H9 (cell line): ENCODE results near the gene RAB6A. TPM values are rescaled to one million over a fixed set of nuclear protein-coding genes. Genes with fewer than 3 reads are reported as not detected.

Experiments used
- DNase-seq: peaks from one replicate; pipeline ENCODE4 v3.0.0-alpha.2; 2017
- H2AFZ ChIP-seq: one replicate; pipeline ENCODE4 v1.6.1; 2013; ENCODE audit warnings: mild to moderate bottlenecking, low read length, control low read depth, moderate library complexity
- H2AK5ac ChIP-seq: 2 replicates; pipeline ENCODE4 v1.6.1; 2013; ENCODE audit warnings: low read length, control low read depth, mixed read lengths; ENCODE audit not compliant: insufficient read length
- H2BK120ac ChIP-seq: one replicate; pipeline ENCODE4 v1.6.1; 2013; ENCODE audit warnings: low read depth, mild to moderate bottlenecking, low read length, control low read depth, inconsistent platforms; ENCODE audit not compliant: poor library complexity, severe bottlenecking
- H2BK12ac ChIP-seq: 2 replicates; pipeline ENCODE4 v1.6.1; 2013; ENCODE audit warnings: low read length, control low read depth, mixed read lengths, low read depth; ENCODE audit not compliant: insufficient read length
- H2BK15ac ChIP-seq: 2 replicates; pipeline ENCODE4 v1.6.1; 2013; ENCODE audit warnings: low read depth, low read length, control low read depth
- H2BK20ac ChIP-seq: one replicate; pipeline ENCODE4 v1.6.1; 2013; ENCODE audit warnings: low read depth, mild to moderate bottlenecking, low read length, control low read depth, inconsistent platforms; ENCODE audit not compliant: poor library complexity, severe bottlenecking
- H2BK5ac ChIP-seq: 2 replicates; pipeline ENCODE4 v1.6.1; 2013; ENCODE audit warnings: low read length, control low read depth, mixed read lengths; ENCODE audit not compliant: insufficient read length
- H3K14ac ChIP-seq: 2 replicates; pipeline ENCODE4 v1.6.1; 2013; ENCODE audit warnings: low read length, control low read depth; ENCODE audit not compliant: insufficient read depth
- H3K18ac ChIP-seq: 2 replicates; pipeline ENCODE4 v1.6.1; 2013; ENCODE audit warnings: low read depth, mild to moderate bottlenecking, mixed read lengths, low read length, control low read depth; ENCODE audit not compliant: insufficient read length
- H3K23ac ChIP-seq: 2 replicates; pipeline ENCODE4 v1.6.1; 2013; ENCODE audit warnings: low read length, control low read depth, mixed read lengths, low read depth; ENCODE audit not compliant: insufficient read length
- H3K23me2 ChIP-seq: 2 replicates; pipeline ENCODE4 v1.6.1; 2013; ENCODE audit warnings: low read depth, mild to moderate bottlenecking, mixed read lengths, low read length, control low read depth; ENCODE audit not compliant: insufficient read length, poor library complexity, severe bottlenecking
- H3K27ac ChIP-seq: 2 replicates; pipeline ENCODE4 v1.5.1; 2013; ENCODE audit warnings: low read length, control low read depth, mixed read lengths, low read depth; ENCODE audit not compliant: insufficient read length
- H3K27me3 ChIP-seq: 2 replicates; pipeline ENCODE4 v1.6.1; 2013; ENCODE audit warnings: low read length, control low read depth, inconsistent platforms; ENCODE audit not compliant: insufficient read depth
- H3K4ac ChIP-seq: 2 replicates; pipeline ENCODE4 v1.6.1; 2013; ENCODE audit warnings: low read depth, mild to moderate bottlenecking, control low read depth, inconsistent platforms, low read length, moderate library complexity
- H3K4me1 ChIP-seq: 2 replicates; pipeline ENCODE4 v1.6.1; 2013; ENCODE audit warnings: low read length, control low read depth, inconsistent platforms; ENCODE audit not compliant: insufficient read depth
- H3K4me2 ChIP-seq: 2 replicates; pipeline ENCODE4 v1.6.1; 2013; ENCODE audit warnings: low read length, control low read depth, mixed read lengths; ENCODE audit not compliant: insufficient read length, insufficient read depth
- H3K56ac ChIP-seq: 2 replicates; pipeline ENCODE4 v1.6.1; 2013; ENCODE audit warnings: low read depth, mild to moderate bottlenecking, mixed read lengths, low read length, control low read depth; ENCODE audit not compliant: insufficient read length
- H3K79me1 ChIP-seq: 2 replicates; pipeline ENCODE4 v1.6.1; 2013; ENCODE audit warnings: low read depth, mild to moderate bottlenecking, moderate library complexity, low read length, control low read depth, inconsistent platforms; ENCODE audit not compliant: insufficient read depth, poor library complexity, severe bottlenecking
- H3K79me2 ChIP-seq: 2 replicates; pipeline ENCODE4 v1.6.1; 2013; ENCODE audit warnings: low read length, control low read depth, inconsistent platforms; ENCODE audit not compliant: insufficient read depth
- H3K9ac ChIP-seq: 2 replicates; pipeline ENCODE4 v1.6.1; 2013; ENCODE audit warnings: low read length, control low read depth, mixed read lengths; ENCODE audit not compliant: insufficient read length; ENCODE audit errors: extremely low read depth
- H3K9me3 ChIP-seq: one replicate; pipeline ENCODE4 v1.6.1; 2013; ENCODE audit warnings: low read depth, low read length, inconsistent platforms; ENCODE audit not compliant: control insufficient read depth
- H3T11ph ChIP-seq: one replicate; pipeline ENCODE4 v1.6.1; 2013; ENCODE audit warnings: mild to moderate bottlenecking, low read length, control low read depth, inconsistent platforms
- H4K20me1 ChIP-seq: one replicate; pipeline ENCODE4 v1.6.1; 2013; ENCODE audit not compliant: control insufficient read depth, insufficient read length, insufficient read depth
- H4K5ac ChIP-seq: 2 replicates; pipeline ENCODE4 v1.6.1; 2013; ENCODE audit warnings: low read depth, mild to moderate bottlenecking, mixed read lengths, low read length, control low read depth; ENCODE audit not compliant: insufficient read length
- H4K8ac ChIP-seq: replicated peaks from 2 replicates; pipeline ENCODE4 v1.6.1; 2013; ENCODE audit warnings: low read length, control low read depth, mixed read lengths, low read depth; ENCODE audit not compliant: insufficient read length
- H4K91ac ChIP-seq: 2 replicates; pipeline ENCODE4 v1.6.1; 2013; ENCODE audit warnings: low read depth, mild to moderate bottlenecking, moderate library complexity, mixed read lengths, low read length, control low read depth; ENCODE audit not compliant: insufficient read length
- H3K27ac Mint-ChIP-seq, 3 experiments: 2 replicates in 2 of 3; 3 replicates in 1 of 3; pipeline ENCODE4 v1.8.0; 2020 to 2021; ENCODE audit warnings: mixed read lengths in 3 of 3, mild to moderate bottlenecking in 1 of 3, moderate library complexity in 1 of 3
- H3K27me3 Mint-ChIP-seq: 2 replicates; pipeline ENCODE4 v1.8.0; 2021; ENCODE audit warnings: low read depth, mild to moderate bottlenecking, moderate library complexity, mixed read lengths
- H3K36me3 Mint-ChIP-seq, 3 experiments: 2 replicates in 2 of 3; 3 replicates in 1 of 3; pipeline ENCODE4 v1.8.0; 2020 to 2021; ENCODE audit warnings: low read depth in 3 of 3, mixed read lengths in 3 of 3; ENCODE audit not compliant: insufficient read depth in 1 of 3
- H3K4me1 Mint-ChIP-seq, 2 experiments: 2 replicates each; pipeline ENCODE4 v1.8.0; 2020; ENCODE audit warnings: mixed read lengths in 2 of 2
- H3K4me3 Mint-ChIP-seq, 2 experiments: 2 replicates in 1 of 2; 3 replicates in 1 of 2; pipeline ENCODE4 v1.8.0; 2020 to 2021; ENCODE audit warnings: mild to moderate bottlenecking in 2 of 2, mixed read lengths in 2 of 2, moderate library complexity in 1 of 2
- H3K9me3 Mint-ChIP-seq, 2 experiments: 2 replicates in 1 of 2; 3 replicates in 1 of 2; pipeline ENCODE4 v1.8.0; 2020; ENCODE audit warnings: mild to moderate bottlenecking in 2 of 2, mixed read lengths in 2 of 2, moderate library complexity in 1 of 2
- CTCF ChIP-seq: fragments of 200-600 bp; sonication (generic); conservative IDR thresholded peaks from 3 replicates; pipeline ENCODE4 v1.8.0; 2021; ENCODE audit warnings: antibody characterized with exemption, mild to moderate bottlenecking
- WGBS: extraction: QIAGEN DNeasy Blood & Tissue Kit; methylation state at CpG from one replicate; pipeline ENCODE4 v1.1.7; 2013; ENCODE audit warnings: missing lambda C conversion rate, low lambda C conversion rate, mixed read lengths; ENCODE audit not compliant: insufficient read length; ENCODE audit errors: extremely low coverage; 5-methylcytosine and 5-hydroxymethylcytosine counted together
- total RNA-seq: library from RNA; stranded (reverse); gene quantifications from 2 replicates; pipeline ENCODE4 v1.2.1, GENCODE V29; 2021

Gene RAB6A
- total RNA-seq, 1 experiment from 2014 or later = 72.8 TPM

GRCh38 chr11:73693899-73694525 lies 66.9 kb downstream of the RAB6A start:
- Histone ChIP-seq H3K56ac (no peak overlapping the region), H2AK5ac (no peak overlapping the region), H3K9me3 (no peaks in the 10 kb centered on the region), H4K91ac (no peak overlapping the region), H3K4ac (no peak overlapping the region), H3T11ph (no peak overlapping the region), H3K23ac (no peak overlapping the region), H4K8ac (no peak overlapping the region), H3K14ac (no peak overlapping the region), H2BK12ac (no peak overlapping the region), H3K23me2 (no peaks in the 10 kb centered on the region), H4K5ac (no peak overlapping the region), H4K20me1 (no peaks in the 10 kb centered on the region), H3K18ac (no peak overlapping the region), H3K27me3 (no peaks in the 10 kb centered on the region), H3K4me1 (no peaks in the 10 kb centered on the region), H3K79me2 (no peaks in the 10 kb centered on the region), H2AFZ (no peak overlapping the region), H2BK15ac (no peak overlapping the region), H3K79me1 (no peaks in the 10 kb centered on the region), H2BK120ac (no peak overlapping the region), H2BK5ac (no peak overlapping the region), H3K27ac (no peak overlapping the region), H3K9ac (no peak overlapping the region), H2BK20ac (no peak overlapping the region), H3K4me2 (no peak overlapping the region)
- H3K9me3 Mint-ChIP-seq = no peaks in the 10 kb centered on the region
- no peaks in the 10 kb centered on the region for H3K4me1 Mint-ChIP-seq
- TF ChIP-seq CTCF = no peak
- H3K27ac Mint-ChIP-seq = peak overlapping the region in 1 of 3 experiments; percentile 48; a peak in 1 of 7 replicates
- H3K36me3 Mint-ChIP-seq = peaks cover 0 to 18% (median 0%) of the 10 kb centered on the region in 3 experiments; a peak in 2 of 7 replicates
- DNase-seq = no peak
- no CpG with 5 or more reads among the region's 4 CpGs for WGBS
- H3K27me3 Mint-ChIP-seq = no peaks in the 10 kb centered on the region
- H3K4me3 Mint-ChIP-seq = no peak overlapping the region
